GM12801 (cell line): ENCODE results near the gene PLCB3.

ENCODE experiments used
- CTCF ChIP-seq: IDR thresholded peaks from one replicate; pipeline ENCODE4 v1.5.1; 2011; ENCODE audit warnings: control low read depth; ENCODE audit not compliant: insufficient read length; ENCODE audit errors: extremely low read depth

The PLCB3 gene

GRCh38 chr11:64207256-64208085, 43.9 kb upstream of the PLCB3 start:
- TF ChIP-seq CTCF, result no peak

GRCh38 chr11:64208086-64208795, 43.1 kb upstream of the PLCB3 start:
- no peak for TF ChIP-seq CTCF

GRCh38 chr11:64208796-64209562, 42.4 kb upstream of the PLCB3 start:
- no peak for TF ChIP-seq CTCF

- TF ChIP-seq CTCF, result no peak
These were observed 41.8 kb upstream of the PLCB3 start for GRCh38 chr11:64209563-64209843.

- no peak for TF ChIP-seq CTCF
These were observed 40.9 kb upstream of the PLCB3 start for GRCh38 chr11:64210301-64211020.

GRCh38 chr11:64211181-64211872, 40.0 kb upstream of the PLCB3 start:
- no peak for TF ChIP-seq CTCF
